Thyroid gland (tissue), 4 donors: ENCODE results near the gene FXYD7. TPM values are rescaled to one million over a fixed set of nuclear protein-coding genes. Genes with fewer than 3 reads are reported as not detected.
A peak's percentile ranks its signal among the peaks of the same experiment; 100 is the strongest.

ENCODE experiments used
- DNase-seq, 2 donors: peaks; one replicate each; pipeline ENCODE4 v3.0.0-alpha.2; 2019
- H3K27ac ChIP-seq, 3 donors: fragments of 200-600 bp; sonication (generic); 1 replicate in 2 of 3; 2 replicates in 1 of 3; pipeline ENCODE4 v1.5.1; 2016 to 2019; ENCODE audit warnings: mild to moderate bottlenecking in 1 of 3, moderate library complexity in 1 of 3
- H3K27me3 ChIP-seq: fragments of 200-600 bp; sonication (generic); one replicate; pipeline ENCODE4 v1.5.1; 2019
- H3K36me3 ChIP-seq, 2 donors: fragments of 200-600 bp; sonication (generic); one replicate each; pipeline ENCODE4 v1.5.1; 2016 to 2019
- H3K4me1 ChIP-seq, 2 donors: fragments of 200-600 bp; sonication (generic); one replicate each; pipeline ENCODE4 v1.5.1; 2017 to 2019
- H3K4me3 ChIP-seq, 3 donors: fragments of 200-600 bp; sonication (generic); replicated peaks in 1 of 3; 1 replicate in 2 of 3; 2 replicates in 1 of 3; pipeline ENCODE4 v1.5.1; 2016; ENCODE audit warnings: mild to moderate bottlenecking in 1 of 3
- H3K9me3 ChIP-seq: fragments of 200-600 bp; sonication (generic); one replicate; pipeline ENCODE4 v1.5.1; 2017
- POLR2A ChIP-seq, 2 donors: fragments of 450-650 bp; IDR thresholded peaks; one replicate each; pipeline ENCODE4 v1.6.1; 2017; ENCODE audit warnings: antibody characterized with exemption in 2 of 2, mild to moderate bottlenecking in 2 of 2, moderate library complexity in 1 of 2
- WGBS, 2 donors: methylation state at CpG; one replicate each; pipeline ENCODE4 v1.1.5; 2017; 5-methylcytosine and 5-hydroxymethylcytosine counted together
- intact Hi-C: fragments of 100-400 bp; cut with DNase I; formaldehyde crosslinking; loops from one replicate; pipeline ENCODE4 v1.15.1; 2023
- total RNA-seq, 4 donors: library from RNA; depleted of rRNA; stranded (reverse); fragments of >200 nt; gene quantifications; one replicate each; pipeline ENCODE4 v1.2.3, GENCODE V29; 2016
- TF ChIP-seq, protein P1 (sequence below), 6 experiments: fragments of 200-600 bp in 3 of 6; fragments of 450-650 bp in 3 of 6; sonication (generic) in 3 of 6; IDR thresholded peaks; one replicate each; pipeline ENCODE4 v1.5.1; 2016 to 2019; ENCODE audit warnings: antibody characterized with exemption in 6 of 6, mild to moderate bottlenecking in 2 of 6, inconsistent platforms in 1 of 6, moderate library complexity in 1 of 6

The FXYD7 gene
- total RNA-seq, 4 donors from 2014 or later: 1.6 TPM; not detected in 3

DNA sequence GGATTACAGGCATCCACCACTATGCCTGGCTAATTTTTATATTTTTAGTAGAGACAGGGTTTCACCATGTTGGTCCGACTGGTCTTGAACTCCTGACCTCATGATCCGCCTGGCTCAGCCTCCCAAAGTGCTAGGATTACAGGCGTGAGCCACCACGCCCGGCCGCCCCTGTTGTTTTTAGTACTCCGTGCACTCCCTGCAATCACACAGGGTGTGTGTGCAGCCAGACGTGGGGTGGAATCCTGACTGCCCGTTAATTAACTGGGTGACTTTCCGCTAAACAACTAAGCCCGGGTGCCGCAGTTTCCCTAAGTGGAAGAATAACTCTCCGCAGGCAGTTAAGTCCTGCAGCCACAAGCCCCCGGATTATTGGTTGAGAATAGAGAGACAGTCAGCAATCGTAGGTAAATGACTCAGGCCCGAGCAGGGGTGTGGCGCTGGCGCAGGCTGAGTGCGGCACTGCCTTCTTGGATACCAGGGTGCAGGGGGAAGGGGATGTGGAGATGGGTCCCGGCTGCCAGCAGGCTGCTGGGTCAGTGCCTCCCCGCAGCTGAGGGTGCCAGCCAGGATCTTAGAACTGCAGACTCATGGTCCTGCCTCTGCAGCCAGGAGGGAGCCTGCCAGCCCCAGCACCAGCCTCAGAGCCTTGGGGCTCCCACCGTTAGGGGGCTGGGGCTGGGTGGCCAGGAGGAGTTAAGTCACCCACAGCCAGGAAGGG, 33.5 kb upstream of the FXYD7 start:
- H3K9me3 ChIP-seq: no peaks in the 10 kb centered on the region
- H3K4me3 ChIP-seq: no peak overlapping the region
- intact Hi-C loops: no loop called here
- TF ChIP-seq, protein P1, sequence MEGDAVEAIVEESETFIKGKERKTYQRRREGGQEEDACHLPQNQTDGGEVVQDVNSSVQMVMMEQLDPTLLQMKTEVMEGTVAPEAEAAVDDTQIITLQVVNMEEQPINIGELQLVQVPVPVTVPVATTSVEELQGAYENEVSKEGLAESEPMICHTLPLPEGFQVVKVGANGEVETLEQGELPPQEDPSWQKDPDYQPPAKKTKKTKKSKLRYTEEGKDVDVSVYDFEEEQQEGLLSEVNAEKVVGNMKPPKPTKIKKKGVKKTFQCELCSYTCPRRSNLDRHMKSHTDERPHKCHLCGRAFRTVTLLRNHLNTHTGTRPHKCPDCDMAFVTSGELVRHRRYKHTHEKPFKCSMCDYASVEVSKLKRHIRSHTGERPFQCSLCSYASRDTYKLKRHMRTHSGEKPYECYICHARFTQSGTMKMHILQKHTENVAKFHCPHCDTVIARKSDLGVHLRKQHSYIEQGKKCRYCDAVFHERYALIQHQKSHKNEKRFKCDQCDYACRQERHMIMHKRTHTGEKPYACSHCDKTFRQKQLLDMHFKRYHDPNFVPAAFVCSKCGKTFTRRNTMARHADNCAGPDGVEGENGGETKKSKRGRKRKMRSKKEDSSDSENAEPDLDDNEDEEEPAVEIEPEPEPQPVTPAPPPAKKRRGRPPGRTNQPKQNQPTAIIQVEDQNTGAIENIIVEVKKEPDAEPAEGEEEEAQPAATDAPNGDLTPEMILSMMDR (IDR thresholded peaks at IDR 0.05): no peak
- TF ChIP-seq POLR2A (IDR thresholded peaks at IDR 0.05): no peak
- 68 to 81% methylated on average over 20 to 22 of the region's 22 CpGs for WGBS, 2 donors
- DNase-seq: no peak
- H3K36me3 ChIP-seq: no peaks in the 10 kb centered on the region
- H3K27ac ChIP-seq: no peak overlapping the region
- H3K4me1 ChIP-seq: no peaks in the 10 kb centered on the region
- H3K27me3 ChIP-seq: no peaks in the 10 kb centered on the region

DNA sequence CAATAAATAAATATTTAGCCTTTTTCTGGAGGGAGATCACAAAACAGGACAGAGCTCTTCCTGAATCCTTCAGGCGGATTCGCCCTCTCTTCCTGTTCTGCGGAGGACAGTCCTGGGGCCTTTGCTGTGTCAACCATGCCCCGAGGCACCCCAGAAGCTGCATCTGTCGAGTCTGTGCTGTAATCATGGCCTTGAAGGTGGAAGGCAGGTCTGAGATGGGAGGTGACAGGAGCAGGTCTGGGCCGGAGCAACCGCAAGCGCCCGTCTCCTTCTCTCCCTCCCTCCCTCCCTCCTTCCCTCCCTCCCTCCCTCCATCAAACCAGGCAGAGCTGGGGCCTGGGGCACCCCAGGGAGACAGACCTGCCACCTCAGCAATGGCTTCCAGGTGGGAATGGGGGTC, 32.1 kb upstream of the FXYD7 start:
- peaks cover 0 to 5% of the 10 kb centered on the region in 2 donors for H3K4me1 ChIP-seq
- no peak for DNase-seq
- 65 to 70% methylated on average over 9 of the region's 9 CpGs for whole genome bisulfite sequencing, 2 donors
- H3K4me3 ChIP-seq: no peak overlapping the region
- intact Hi-C loops: no loop called here
- no peaks in the 10 kb centered on the region for H3K9me3 ChIP-seq
- no peak overlapping the region for H3K27ac ChIP-seq
- no peak for TF ChIP-seq POLR2A (IDR thresholded peaks at IDR 0.05)
- TF ChIP-seq, protein P1 (IDR thresholded peaks at IDR 0.05): no peak
- H3K36me3 ChIP-seq: no peaks in the 10 kb centered on the region
- H3K27me3 ChIP-seq: no peaks in the 10 kb centered on the region

DNA sequence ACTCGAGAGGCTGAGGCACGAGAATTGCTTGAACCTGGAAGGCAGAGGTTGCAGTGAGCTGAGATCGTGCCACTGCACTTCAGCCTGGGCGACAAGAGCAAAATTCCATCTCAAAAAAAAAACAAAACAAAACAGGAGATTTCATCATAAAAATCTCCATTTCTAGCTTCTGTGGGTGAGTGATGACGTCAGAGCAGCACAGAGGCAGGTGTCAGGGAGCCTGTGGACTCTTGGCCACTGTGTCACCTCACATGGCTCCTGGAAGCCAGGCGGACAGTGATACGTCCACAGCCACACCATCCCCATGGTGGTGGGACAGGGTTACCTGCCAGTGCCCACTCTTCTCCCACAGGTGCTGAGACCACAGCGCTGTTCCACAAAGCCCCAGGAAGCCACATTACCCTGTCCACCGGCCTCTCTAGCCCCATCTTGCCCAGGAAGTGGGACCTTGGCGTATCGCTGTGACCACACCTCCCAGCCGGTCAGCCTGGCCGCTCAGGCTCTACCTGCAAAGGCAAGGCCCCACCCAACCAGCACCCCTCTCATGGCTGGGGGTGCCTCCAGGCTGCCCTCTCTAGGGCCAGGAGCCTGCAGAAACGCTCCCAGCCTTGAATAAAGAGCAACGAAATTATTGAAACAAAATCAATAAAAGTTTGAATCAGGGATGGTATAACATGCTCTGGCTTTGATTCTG, 29.9 kb upstream of the FXYD7 start:
- Histone ChIP-seq H3K36me3 (no peaks in the 10 kb centered on the region), H3K9me3 (no peaks in the 10 kb centered on the region), H3K27ac (no peak overlapping the region), H3K4me3 (no peak overlapping the region), H3K27me3 (no peaks in the 10 kb centered on the region), H3K4me1 (peaks cover 0 to 5% of the 10 kb centered on the region in 2 donors)
- DNase-seq: no peak
- TF ChIP-seq, protein P1 (IDR thresholded peaks at IDR 0.05): no peak
- TF ChIP-seq POLR2A (IDR thresholded peaks at IDR 0.05): no peak
- 69 to 83% methylated on average over 10 to 15 of the region's 15 CpGs for WGBS, 2 donors
- intact Hi-C loops: no loop called here

DNA sequence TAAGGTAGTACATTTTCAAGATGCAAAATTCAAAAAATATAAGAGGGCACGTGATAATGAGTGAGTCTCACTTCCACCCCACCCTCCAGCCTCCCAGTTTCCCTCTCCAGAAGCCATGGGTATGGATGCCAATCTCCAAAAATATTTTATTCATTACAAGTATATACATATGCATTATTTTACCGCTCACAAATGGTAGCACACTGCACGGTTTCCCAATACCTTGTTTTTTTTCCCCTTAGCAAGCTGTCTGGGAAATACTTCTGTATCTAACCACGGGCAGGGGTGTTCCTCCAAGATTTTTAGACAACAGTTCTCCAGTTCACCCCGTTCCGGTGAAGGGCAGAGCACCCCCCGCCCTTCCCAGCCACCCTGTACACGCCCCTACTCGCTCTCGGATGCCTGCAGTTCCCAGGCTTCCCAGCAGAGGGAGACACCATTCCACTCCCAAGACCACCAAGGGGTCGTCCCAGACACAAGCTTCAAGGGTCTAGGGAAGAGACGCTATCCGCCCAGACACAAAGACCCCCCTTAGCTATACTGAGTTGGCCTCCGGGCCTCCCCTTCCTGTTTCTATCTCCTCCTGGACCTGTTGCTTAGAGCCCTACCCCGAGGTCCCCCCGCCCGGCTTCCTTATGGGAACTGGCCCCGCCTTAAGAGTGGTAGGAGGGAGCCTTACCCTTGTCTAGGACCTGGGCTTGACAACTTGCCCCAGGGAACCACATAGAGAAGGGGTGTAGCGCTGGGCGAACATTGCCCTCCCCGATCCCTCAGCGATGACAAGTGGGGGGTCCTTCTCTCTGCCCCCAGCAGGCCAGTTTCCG, 28.5 kb upstream of the FXYD7 start:
- Histone ChIP-seq H3K27ac (no peak overlapping the region), H3K9me3 (no peaks in the 10 kb centered on the region), H3K4me3 (no peak overlapping the region), H3K27me3 (no peaks in the 10 kb centered on the region), H3K36me3 (no peaks in the 10 kb centered on the region), H3K4me1 (peaks cover 0 to 5% of the 10 kb centered on the region in 2 donors)
- intact Hi-C loops: no loop called here
- WGBS, 2 donors: 11 to 13% methylated on average over 23 of the region's 23 CpGs
- TF ChIP-seq, protein P1 (IDR thresholded peaks at IDR 0.05): peak; percentile 62 to 88 (median 69)
- no peak for TF ChIP-seq POLR2A (IDR thresholded peaks at IDR 0.05)
- DNase-seq: peak; percentile 37 to 38
